KMS-11 (cell line): ENCODE results near the gene ATP13A3.

Experiments used
- H2AFZ ChIP-seq: fragments of 200-600 bp; sonication (generic); 2 replicates; pipeline ENCODE4 v1.6.1; 2016; ENCODE audit warnings: antibody characterized with exemption, mixed run types, low read depth
- H3K27ac ChIP-seq: fragments of 200-600 bp; sonication (generic); 2 replicates; pipeline ENCODE4 v1.6.1; 2016; ENCODE audit warnings: mild to moderate bottlenecking, mixed run types
- H3K27me3 ChIP-seq: fragments of 200-600 bp; sonication (generic); 2 replicates; pipeline ENCODE4 v1.6.1; 2017; ENCODE audit warnings: mild to moderate bottlenecking, low read depth, mixed run types, moderate library complexity; ENCODE audit not compliant: insufficient read depth
- H3K36me3 ChIP-seq: fragments of 200-600 bp; sonication (generic); 2 replicates; pipeline ENCODE4 v1.6.1; 2017; ENCODE audit warnings: mild to moderate bottlenecking, mixed run types; ENCODE audit not compliant: insufficient read depth
- H3K4me1 ChIP-seq: fragments of 200-600 bp; sonication (generic); 2 replicates; pipeline ENCODE4 v1.6.1; 2016; ENCODE audit warnings: mild to moderate bottlenecking, low read depth, mixed run types; ENCODE audit not compliant: poor library complexity, severe bottlenecking
- H3K4me2 ChIP-seq: fragments of 200-600 bp; sonication (generic); 2 replicates; pipeline ENCODE4 v1.7.0; 2016; ENCODE audit warnings: mild to moderate bottlenecking, mixed run types
- H3K4me3 ChIP-seq: fragments of 200-600 bp; sonication (generic); IDR thresholded peaks from 2 replicates; pipeline ENCODE4 v1.6.1; 2017; ENCODE audit warnings: low read depth, low read length, mixed read lengths; ENCODE audit not compliant: insufficient read depth
- H3K79me2 ChIP-seq: fragments of 200-600 bp; sonication (generic); 2 replicates; pipeline ENCODE4 v1.6.1; 2016; ENCODE audit warnings: low read depth, mixed run types; ENCODE audit not compliant: insufficient read depth
- H3K9ac ChIP-seq: fragments of 200-600 bp; sonication (generic); 2 replicates; pipeline ENCODE4 v1.6.1; 2016; ENCODE audit warnings: mild to moderate bottlenecking, mixed run types
- H4K20me1 ChIP-seq: fragments of 200-600 bp; sonication (generic); 2 replicates; pipeline ENCODE4 v1.6.1; 2016; ENCODE audit warnings: mild to moderate bottlenecking, mixed run types; ENCODE audit not compliant: insufficient read depth
- CTCF ChIP-seq: fragments of 200-600 bp; sonication (generic); conservative IDR thresholded peaks from 2 replicates; pipeline ENCODE4 v1.6.1; 2017; ENCODE audit warnings: low read depth, mild to moderate bottlenecking, antibody characterized with exemption, low read length, moderate library complexity, mixed read lengths

ATP13A3 gene

GRCh38 chr3:194424373-194424772 is 62.4 kb downstream of the ATP13A3 start:
- Histone ChIP-seq H3K9ac (no peak overlapping the region), H3K27ac (no peak overlapping the region), H4K20me1 (no peaks in the 10 kb centered on the region), H3K4me3 (no peak overlapping the region), H2AFZ (no peak overlapping the region), H3K4me2 (no peak overlapping the region), H3K79me2 (no peaks in the 10 kb centered on the region), H3K36me3 (peaks cover 7% of the 10 kb centered on the region; the same call in 1 of the 2 replicates), H3K4me1 (no peaks in the 10 kb centered on the region), H3K27me3 (no peaks in the 10 kb centered on the region)
- no peak for TF ChIP-seq CTCF

- H3K4me3 ChIP-seq, result no peak overlapping the region
- H3K27ac ChIP-seq, result no peak overlapping the region
- no peak overlapping the region for H3K9ac ChIP-seq
- TF ChIP-seq CTCF, result no peak
- H3K4me1 ChIP-seq, result no peaks in the 10 kb centered on the region
- H4K20me1 ChIP-seq, result no peaks in the 10 kb centered on the region
- no peaks in the 10 kb centered on the region for H3K27me3 ChIP-seq
- no peak overlapping the region for H2AFZ ChIP-seq
- no peak overlapping the region for H3K4me2 ChIP-seq
- H3K79me2 ChIP-seq, result no peaks in the 10 kb centered on the region
- H3K36me3 ChIP-seq, result peaks cover 2% of the 10 kb centered on the region; the same call in 1 of the 2 replicates
Measured at GRCh38 chr3:194423317-194423716, 63.5 kb downstream of the ATP13A3 start.

DNA sequence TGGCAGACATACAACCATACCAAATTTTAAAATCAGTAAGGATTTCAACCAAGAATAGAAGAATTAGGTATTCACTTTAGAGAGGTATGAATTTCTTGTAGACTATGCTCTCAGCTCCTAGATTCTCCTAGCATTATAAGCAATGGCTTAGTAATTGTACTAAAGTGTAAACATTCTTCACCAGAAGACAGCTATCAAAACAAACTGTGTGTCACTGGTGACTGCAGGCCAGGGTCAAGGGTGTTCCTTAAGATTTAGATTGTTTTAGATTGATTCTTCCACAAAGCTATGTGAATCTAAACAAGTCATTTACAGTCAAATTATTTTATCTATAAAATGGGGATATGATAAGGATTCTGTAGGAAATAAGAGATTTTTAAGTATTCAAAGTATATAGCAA is 64.6 kb downstream of the ATP13A3 start:
- Histone ChIP-seq H3K27me3 (no peaks in the 10 kb centered on the region), H3K4me3 (no peak overlapping the region), H3K4me2 (no peak overlapping the region), H3K4me1 (no peaks in the 10 kb centered on the region), H3K79me2 (no peaks in the 10 kb centered on the region), H2AFZ (no peak overlapping the region), H3K36me3 (no peaks in the 10 kb centered on the region), H3K9ac (no peak overlapping the region), H3K27ac (no peak overlapping the region), H4K20me1 (no peaks in the 10 kb centered on the region)
- no peak for TF ChIP-seq CTCF

- H3K36me3 ChIP-seq, result no peaks in the 10 kb centered on the region
- H4K20me1 ChIP-seq, result no peaks in the 10 kb centered on the region
- H3K9ac ChIP-seq, result no peak overlapping the region
- no peaks in the 10 kb centered on the region for H3K27me3 ChIP-seq
- H3K4me3 ChIP-seq, result no peak overlapping the region
- no peak overlapping the region for H3K27ac ChIP-seq
- TF ChIP-seq CTCF, result no peak
- H3K4me1 ChIP-seq, result no peaks in the 10 kb centered on the region
- no peaks in the 10 kb centered on the region for H3K79me2 ChIP-seq
- H3K4me2 ChIP-seq, result no peak overlapping the region
- H2AFZ ChIP-seq, result no peak overlapping the region
Measured at GRCh38 chr3:194418671-194419070, 68.1 kb downstream of the ATP13A3 start.

- no peaks in the 10 kb centered on the region for H3K36me3 ChIP-seq
- no peak overlapping the region for H3K4me3 ChIP-seq
- no peak overlapping the region for H3K27ac ChIP-seq
Measured at GRCh38 chr3:194407423-194407822, 79.4 kb downstream of the ATP13A3 start.

More at GRCh38 chr3:194407423-194407822, 79.4 kb downstream of the ATP13A3 start:
- no peak overlapping the region for H3K4me2 ChIP-seq
- H3K9ac ChIP-seq, result no peak overlapping the region
- no peak for TF ChIP-seq CTCF
- no peaks in the 10 kb centered on the region for H4K20me1 ChIP-seq
- H2AFZ ChIP-seq, result no peak overlapping the region
- no peaks in the 10 kb centered on the region for H3K27me3 ChIP-seq
- H3K4me1 ChIP-seq, result peaks cover 3% of the 10 kb centered on the region
- no peaks in the 10 kb centered on the region for H3K79me2 ChIP-seq
